ENCODE measurements around the gene DARS1.
A peak's percentile ranks its signal among the peaks of the same experiment; 100 is the strongest.

The DARS1 gene

GRCh38 chr2:135904341-135904989, 81.0 kb downstream of the DARS1 start:
- DNase-seq (ENCODE audit: low read depth, low spot score): peak; percentile 35
- H3K4me3 ChIP-seq (ENCODE audit: low read depth, low read length): no peak overlapping the region
- in situ Hi-C loops (cut with HindIII; ENCODE audit: low sequenced_read_pairs): no loop called here
- no peak for TF ChIP-seq CTCF (IDR thresholded peaks at IDR 0.05; ENCODE audit: low read depth, low read length)

- in situ Hi-C loops (cut with HindIII; ENCODE audit: low sequenced_read_pairs): no loop called here
- H3K4me3 ChIP-seq (ENCODE audit: low read depth, low read length): no peak overlapping the region
- DNase-seq (ENCODE audit: low read depth, low spot score): no peak
- no peak for TF ChIP-seq CTCF (IDR thresholded peaks at IDR 0.05; ENCODE audit: low read depth, low read length)
These were observed 81.8 kb downstream of the DARS1 start for GRCh38 chr2:135903650-135904049.

- in situ Hi-C loops (cut with HindIII; ENCODE audit: low sequenced_read_pairs): no loop called here
- no peak for TF ChIP-seq CTCF (IDR thresholded peaks at IDR 0.05; ENCODE audit: low read depth, low read length)
- no peak overlapping the region for H3K4me3 ChIP-seq (ENCODE audit: low read depth, low read length)
- DNase-seq (ENCODE audit: low read depth, low spot score): no peak
These were observed 85.9 kb downstream of the DARS1 start for GRCh38 chr2:135899567-135899966.

- DNase-seq (ENCODE audit: low read depth, low spot score): no peak
- in situ Hi-C loops (cut with HindIII; ENCODE audit: low sequenced_read_pairs): no loop called here
- H3K4me3 ChIP-seq (ENCODE audit: low read depth, low read length): no peak overlapping the region
- TF ChIP-seq CTCF (IDR thresholded peaks at IDR 0.05; ENCODE audit: low read depth, low read length): no peak
These were observed 87.1 kb downstream of the DARS1 start for GRCh38 chr2:135898234-135898786.

GRCh38 chr2:135894930-135895329, 90.5 kb downstream of the DARS1 start:
- DNase-seq (ENCODE audit: low read depth, low spot score): no peak
- in situ Hi-C loops (cut with HindIII; ENCODE audit: low sequenced_read_pairs): no loop called here
- no peak for TF ChIP-seq CTCF (IDR thresholded peaks at IDR 0.05; ENCODE audit: low read depth, low read length)
- no peak overlapping the region for H3K4me3 ChIP-seq (ENCODE audit: low read depth, low read length)

GRCh38 chr2:135893374-135893794, 92.0 kb downstream of the DARS1 start:
- in situ Hi-C loops (cut with HindIII; ENCODE audit: low sequenced_read_pairs): no loop called here
- no peak overlapping the region for H3K4me3 ChIP-seq (ENCODE audit: low read depth, low read length)
- no peak for TF ChIP-seq CTCF (IDR thresholded peaks at IDR 0.05; ENCODE audit: low read depth, low read length)
- no peak for DNase-seq (ENCODE audit: low read depth, low spot score)
